Suppressor macrophage treated with lipopolysaccharide for 4 hours (primary cell): ENCODE measurements around the gene ANKRD30A.
"Not testable (repeated sequence)": the region's sequence is repeated elsewhere in the genome, so short reads cannot be mapped to it uniquely, and the experiment has no call there.

Experiments used
- DNase-seq: peaks from one replicate; pipeline ENCODE4 v3.0.0-alpha.2; 2020

Gene ANKRD30A, protein sequence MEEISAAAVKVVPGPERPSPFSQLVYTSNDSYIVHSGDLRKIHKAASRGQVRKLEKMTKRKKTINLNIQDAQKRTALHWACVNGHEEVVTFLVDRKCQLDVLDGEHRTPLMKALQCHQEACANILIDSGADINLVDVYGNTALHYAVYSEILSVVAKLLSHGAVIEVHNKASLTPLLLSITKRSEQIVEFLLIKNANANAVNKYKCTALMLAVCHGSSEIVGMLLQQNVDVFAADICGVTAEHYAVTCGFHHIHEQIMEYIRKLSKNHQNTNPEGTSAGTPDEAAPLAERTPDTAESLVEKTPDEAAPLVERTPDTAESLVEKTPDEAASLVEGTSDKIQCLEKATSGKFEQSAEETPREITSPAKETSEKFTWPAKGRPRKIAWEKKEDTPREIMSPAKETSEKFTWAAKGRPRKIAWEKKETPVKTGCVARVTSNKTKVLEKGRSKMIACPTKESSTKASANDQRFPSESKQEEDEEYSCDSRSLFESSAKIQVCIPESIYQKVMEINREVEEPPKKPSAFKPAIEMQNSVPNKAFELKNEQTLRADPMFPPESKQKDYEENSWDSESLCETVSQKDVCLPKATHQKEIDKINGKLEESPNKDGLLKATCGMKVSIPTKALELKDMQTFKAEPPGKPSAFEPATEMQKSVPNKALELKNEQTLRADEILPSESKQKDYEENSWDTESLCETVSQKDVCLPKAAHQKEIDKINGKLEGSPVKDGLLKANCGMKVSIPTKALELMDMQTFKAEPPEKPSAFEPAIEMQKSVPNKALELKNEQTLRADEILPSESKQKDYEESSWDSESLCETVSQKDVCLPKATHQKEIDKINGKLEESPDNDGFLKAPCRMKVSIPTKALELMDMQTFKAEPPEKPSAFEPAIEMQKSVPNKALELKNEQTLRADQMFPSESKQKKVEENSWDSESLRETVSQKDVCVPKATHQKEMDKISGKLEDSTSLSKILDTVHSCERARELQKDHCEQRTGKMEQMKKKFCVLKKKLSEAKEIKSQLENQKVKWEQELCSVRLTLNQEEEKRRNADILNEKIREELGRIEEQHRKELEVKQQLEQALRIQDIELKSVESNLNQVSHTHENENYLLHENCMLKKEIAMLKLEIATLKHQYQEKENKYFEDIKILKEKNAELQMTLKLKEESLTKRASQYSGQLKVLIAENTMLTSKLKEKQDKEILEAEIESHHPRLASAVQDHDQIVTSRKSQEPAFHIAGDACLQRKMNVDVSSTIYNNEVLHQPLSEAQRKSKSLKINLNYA (N-terminal part only)

GRCh38 chr10:37125191-37125732 is at the start of gene ANKRD30A:
Gene ANKRD30A (plus strand): TSS chr10:37125598. CDS start chr10:37125788, 190 bp downstream.
- DNase-seq = no peak

DNA sequence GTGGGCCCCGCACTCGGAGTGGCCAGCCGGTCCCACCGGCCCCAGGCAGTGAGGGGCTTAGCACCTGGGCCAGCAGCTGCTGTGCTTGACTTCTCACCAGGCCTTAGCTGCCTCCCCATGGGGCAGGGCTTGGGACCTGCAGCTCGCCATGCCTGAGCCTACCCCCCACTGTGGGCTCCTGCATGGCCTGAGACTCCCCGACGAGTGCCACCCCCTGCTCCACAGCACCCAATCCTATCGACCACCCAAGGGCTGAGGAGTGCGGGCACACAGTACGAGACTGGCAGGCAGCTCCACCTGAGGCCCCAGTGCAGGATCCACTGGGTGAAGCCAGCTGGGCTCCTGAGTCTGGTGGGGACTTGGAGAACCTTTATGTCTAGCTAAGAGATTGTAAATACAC is 49.3 kb upstream of the ANKRD30A start:
- not testable (repeated sequence) for DNase-seq

DNA sequence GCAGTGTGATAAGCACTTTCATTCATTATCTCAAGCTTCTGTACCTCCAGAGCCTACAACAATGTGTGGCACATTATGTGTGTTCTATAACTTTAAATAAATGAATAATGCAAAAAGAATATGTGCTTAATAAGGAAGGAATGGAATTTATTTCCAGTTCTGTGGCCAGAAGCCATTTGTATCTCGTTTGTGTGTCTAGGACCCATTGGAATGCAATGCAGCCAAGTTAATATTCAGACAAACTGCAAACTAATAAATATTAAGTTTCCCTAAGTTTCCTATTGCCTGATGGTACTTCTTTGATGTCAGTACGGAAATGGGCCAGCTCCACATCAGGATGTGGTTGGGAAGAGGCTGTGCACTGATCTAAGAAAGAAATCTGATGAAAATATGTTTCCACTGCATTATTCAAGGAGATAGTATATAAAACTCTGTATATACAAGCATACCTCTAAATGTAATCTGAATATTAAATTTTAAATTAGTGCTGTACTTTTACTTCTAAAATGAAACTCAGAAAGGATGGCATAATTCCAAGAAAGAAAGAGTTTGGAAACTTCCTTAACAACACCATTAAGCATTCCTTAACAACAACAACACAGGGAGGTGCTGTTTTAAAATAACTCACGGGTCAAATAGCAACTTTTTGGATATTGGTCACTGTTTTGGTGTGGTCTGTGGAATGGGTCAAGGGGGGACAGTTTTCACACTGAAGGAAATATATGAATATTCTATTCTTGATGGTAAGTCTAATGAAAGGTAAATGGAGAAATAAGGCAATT is 29.4 kb upstream of the ANKRD30A start:
- DNase-seq = no peak

- DNase-seq = no peak
Measured at GRCh38 chr10:37101261-37101660, 24.1 kb upstream of the ANKRD30A start.

DNA sequence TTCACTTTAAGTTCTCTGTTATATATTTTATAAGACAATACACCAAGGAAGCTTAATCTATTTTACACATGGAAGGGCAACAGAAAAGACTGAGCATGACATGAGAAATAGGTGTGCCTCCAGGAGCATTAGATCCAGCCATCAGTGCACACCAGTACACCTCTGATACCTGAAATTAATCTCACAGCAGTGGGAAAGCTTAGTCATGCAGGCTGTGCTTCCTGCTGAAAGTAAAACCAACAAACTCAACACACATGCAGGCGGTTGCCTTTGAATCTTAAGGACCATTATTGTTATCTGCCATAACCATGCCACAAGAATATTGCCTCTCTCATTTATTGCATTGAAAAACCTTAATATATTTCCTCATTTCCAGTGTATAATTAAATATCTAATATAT is 16.4 kb upstream of the ANKRD30A start:
- no peak for DNase-seq

DNA sequence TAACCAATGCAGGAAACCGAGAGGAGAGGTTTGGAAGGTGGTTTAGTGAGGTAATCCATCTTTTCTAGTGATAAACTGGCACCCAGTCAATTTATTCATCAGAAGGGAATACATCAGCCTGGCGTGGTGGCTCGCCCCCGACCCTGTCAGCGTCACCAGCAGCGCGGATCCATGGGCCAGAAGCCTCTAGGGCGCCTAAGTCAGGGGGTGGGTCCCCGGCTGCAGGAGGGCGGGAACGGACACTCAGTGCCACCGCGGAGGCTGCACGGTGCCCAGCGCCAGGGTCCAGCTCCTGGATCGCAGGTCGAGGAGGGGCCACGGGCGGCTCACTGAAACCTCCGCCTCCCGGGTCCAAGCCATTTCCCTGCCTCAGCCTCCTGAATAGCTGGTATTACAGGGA is 866 bp upstream of the ANKRD30A start:
- no peak for DNase-seq

- DNase-seq = no peak
Measured at GRCh38 chr10:37125921-37126320, 523 bp downstream of the ANKRD30A start.

GRCh38 chr10:37146443-37146842 is 21.0 kb downstream of the ANKRD30A start:
- no peak for DNase-seq

DNA sequence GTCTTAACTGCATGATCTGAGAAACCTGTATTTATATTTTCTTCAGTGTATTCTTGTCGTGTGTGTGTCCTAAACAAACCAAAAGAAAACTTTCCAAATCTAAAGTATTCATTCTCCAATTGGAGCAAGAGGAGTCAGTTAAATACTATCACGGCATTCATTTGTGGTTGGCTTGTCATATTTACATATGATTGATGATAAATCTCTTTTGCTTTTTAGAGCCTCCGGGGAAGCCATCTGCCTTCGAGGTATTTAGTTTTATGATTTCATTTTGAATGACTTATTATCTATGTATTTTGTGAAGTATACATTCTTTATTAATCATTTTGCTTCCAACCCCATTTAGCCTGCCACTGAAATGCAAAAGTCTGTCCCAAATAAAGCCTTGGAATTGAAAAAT is 37.0 kb downstream of the ANKRD30A start:
- DNase-seq = not testable (repeated sequence)

DNA sequence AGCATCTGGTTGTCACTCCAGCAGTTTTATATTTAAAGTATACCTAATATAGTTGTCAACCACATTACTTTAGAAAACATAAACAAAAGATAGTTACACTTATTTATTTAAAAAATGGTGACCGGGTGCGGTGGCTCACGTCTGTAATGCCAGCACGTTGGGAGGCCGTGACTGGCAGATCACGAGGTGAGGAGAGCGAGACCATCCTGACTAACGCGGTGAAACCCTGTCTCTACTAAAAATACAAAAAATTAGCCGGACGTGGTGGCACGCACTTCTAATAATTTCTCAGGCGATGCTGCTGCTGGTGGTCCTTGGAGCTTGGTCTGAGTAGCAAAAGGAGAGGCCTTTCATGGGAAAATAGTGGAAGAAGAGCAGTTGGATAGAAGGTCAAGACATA is 46.5 kb downstream of the ANKRD30A start:
- DNase-seq = not testable (repeated sequence)

- not testable (repeated sequence) for DNase-seq
Measured at GRCh38 chr10:37178296-37178695, 52.9 kb downstream of the ANKRD30A start.

GRCh38 chr10:37182719-37183118 is 57.3 kb downstream of the ANKRD30A start:
- DNase-seq = not testable (repeated sequence)

GRCh38 chr10:37206132-37206531 is 80.7 kb downstream of the ANKRD30A start:
- DNase-seq = no peak

GRCh38 chr10:37220866-37221265 is 95.5 kb downstream of the ANKRD30A start:
- DNase-seq = no peak

- no peak for DNase-seq
Measured at GRCh38 chr10:37222046-37222445, 96.6 kb downstream of the ANKRD30A start.

DNA sequence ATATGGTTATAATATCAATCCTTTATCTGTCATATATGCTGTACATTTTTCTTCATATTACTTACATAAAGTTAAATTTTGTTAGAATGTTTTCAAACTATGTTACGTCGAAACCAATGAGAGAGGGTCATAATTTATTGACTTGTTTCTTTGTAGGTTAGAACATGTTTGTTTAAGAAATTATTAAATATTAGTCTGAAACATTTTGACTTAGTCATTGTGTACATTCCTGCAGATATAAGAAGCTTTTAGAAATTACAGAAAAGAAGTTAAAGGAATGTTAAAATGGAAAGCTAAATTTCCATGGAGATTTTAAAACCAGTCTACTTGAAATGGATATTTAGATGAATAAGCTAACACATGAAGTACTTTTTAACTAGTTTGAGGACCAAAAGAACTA is 99.8 kb downstream of the ANKRD30A start:
- no peak for DNase-seq

GRCh38 chr10:37226524-37226923 is 101.1 kb downstream of the ANKRD30A start:
- DNase-seq = no peak

DNA sequence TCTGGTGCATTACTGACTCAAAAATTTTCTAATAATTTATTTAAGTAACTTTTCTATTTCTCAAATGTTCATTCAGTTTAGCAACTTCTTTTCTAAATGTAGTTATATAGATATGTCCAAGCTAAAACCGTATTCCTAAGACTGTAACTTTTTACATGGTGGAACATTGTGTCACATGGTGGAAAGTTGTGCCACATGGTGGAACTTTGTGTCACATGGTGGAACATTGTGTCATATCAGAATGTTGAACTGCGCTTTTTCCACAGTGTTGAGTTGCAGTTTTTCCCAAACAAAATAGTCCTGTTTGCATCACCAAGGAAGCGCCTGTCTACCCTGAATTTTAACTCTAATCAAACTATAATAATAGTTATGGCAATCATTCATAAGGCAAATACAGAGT is 109.3 kb downstream of the ANKRD30A start:
- DNase-seq = no peak

GRCh38 chr10:37236093-37236492 is 110.7 kb downstream of the ANKRD30A start:
- DNase-seq = no peak

DNA sequence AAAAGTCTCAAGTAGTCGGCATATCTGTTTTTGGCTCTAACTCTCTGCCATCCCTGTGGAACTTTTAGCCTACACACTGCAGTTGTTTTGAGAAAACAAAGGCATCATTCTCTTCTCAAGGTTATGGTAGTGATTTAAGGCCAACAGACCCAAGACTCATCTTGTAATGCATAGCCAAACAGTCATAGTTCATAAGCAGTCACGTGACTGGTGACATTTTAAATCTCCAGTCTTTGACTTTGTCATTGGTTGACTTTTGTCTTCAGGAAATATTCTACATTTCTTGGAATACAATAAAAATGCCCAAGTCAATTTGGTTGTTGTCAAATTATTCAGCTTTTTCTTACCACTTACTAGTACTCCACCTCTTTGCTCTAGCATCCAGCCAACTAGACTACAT is 114.8 kb downstream of the ANKRD30A start:
- no peak for DNase-seq

- no peak for DNase-seq
Measured at GRCh38 chr10:37246637-37247036, 121.2 kb downstream of the ANKRD30A start.

GRCh38 chr10:37255837-37256236 is 130.4 kb downstream of the ANKRD30A start:
- DNase-seq = not testable (repeated sequence)
